Transverse colon (tissue), 3 donors: ENCODE data around the gene TANGO6.

ENCODE experiments used
- POLR2A ChIP-seq: fragments of 450-650 bp; IDR thresholded peaks from one replicate; pipeline ENCODE4 v1.6.1; 2016; ENCODE audit warnings: antibody characterized with exemption, mild to moderate bottlenecking, moderate library complexity
- TF ChIP-seq, protein P1 (sequence below), 5 experiments: fragments of 200-600 bp in 3 of 5; fragments of 450-650 bp in 2 of 5; sonication (generic) in 3 of 5; IDR thresholded peaks; 1 replicate in 2 of 5; 2 replicates in 3 of 5; pipeline ENCODE4 v1.5.1; 2016 to 2017; ENCODE audit warnings: antibody characterized with exemption in 5 of 5, inconsistent platforms in 3 of 5, mild to moderate bottlenecking in 2 of 5, moderate library complexity in 1 of 5

- TF ChIP-seq, protein P1, sequence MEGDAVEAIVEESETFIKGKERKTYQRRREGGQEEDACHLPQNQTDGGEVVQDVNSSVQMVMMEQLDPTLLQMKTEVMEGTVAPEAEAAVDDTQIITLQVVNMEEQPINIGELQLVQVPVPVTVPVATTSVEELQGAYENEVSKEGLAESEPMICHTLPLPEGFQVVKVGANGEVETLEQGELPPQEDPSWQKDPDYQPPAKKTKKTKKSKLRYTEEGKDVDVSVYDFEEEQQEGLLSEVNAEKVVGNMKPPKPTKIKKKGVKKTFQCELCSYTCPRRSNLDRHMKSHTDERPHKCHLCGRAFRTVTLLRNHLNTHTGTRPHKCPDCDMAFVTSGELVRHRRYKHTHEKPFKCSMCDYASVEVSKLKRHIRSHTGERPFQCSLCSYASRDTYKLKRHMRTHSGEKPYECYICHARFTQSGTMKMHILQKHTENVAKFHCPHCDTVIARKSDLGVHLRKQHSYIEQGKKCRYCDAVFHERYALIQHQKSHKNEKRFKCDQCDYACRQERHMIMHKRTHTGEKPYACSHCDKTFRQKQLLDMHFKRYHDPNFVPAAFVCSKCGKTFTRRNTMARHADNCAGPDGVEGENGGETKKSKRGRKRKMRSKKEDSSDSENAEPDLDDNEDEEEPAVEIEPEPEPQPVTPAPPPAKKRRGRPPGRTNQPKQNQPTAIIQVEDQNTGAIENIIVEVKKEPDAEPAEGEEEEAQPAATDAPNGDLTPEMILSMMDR (IDR thresholded peaks at IDR 0.05) = no peak
- no peak for TF ChIP-seq POLR2A
Observed at GRCh38 chr16:68940816-68941215, 97.5 kb downstream of the TANGO6 start.
